Activated T-helper 2 cell treated with anti-CD3 and anti-CD28 coated beads, Interferon-gamma antibody, Interleukin-2, Interleukin-4, amounts not matched to agents 10 μg/mL and 5 μg/mL and 100 μg/mL, durations not matched to agents 14 hours and 24 hours and 36 hours (primary cell): ENCODE data around the gene TRH. TPM values are rescaled to one million over a fixed set of nuclear protein-coding genes. Genes with fewer than 3 reads are reported as not detected.

Experiments used
- DNase-seq: peaks from one replicate; pipeline ENCODE4 v3.0.0; 2021; ENCODE audit warnings: low spot score
- H3K27ac Mint-ChIP-seq: one replicate; pipeline ENCODE4 v1.8.0; 2021; ENCODE audit warnings: mixed read lengths
- H3K27me3 Mint-ChIP-seq: one replicate; pipeline ENCODE4 v1.8.0; 2021; ENCODE audit warnings: low read depth, mixed read lengths
- H3K36me3 Mint-ChIP-seq: one replicate; pipeline ENCODE4 v1.8.0; 2021; ENCODE audit warnings: low read depth, mixed read lengths
- H3K4me1 Mint-ChIP-seq: one replicate; pipeline ENCODE4 v1.8.0; 2021; ENCODE audit warnings: low read depth, mixed read lengths
- H3K4me3 Mint-ChIP-seq: one replicate; pipeline ENCODE4 v1.8.0; 2021; ENCODE audit warnings: low read depth, mild to moderate bottlenecking, moderate library complexity, mixed read lengths
- H3K9me3 Mint-ChIP-seq: one replicate; pipeline ENCODE4 v1.8.0; 2021; ENCODE audit warnings: mixed read lengths
- intact Hi-C: fragments of 100-400 bp; cut with micrococcal nuclease; formaldehyde crosslinking; loops from one replicate; pipeline ENCODE4 v1.15.1; 2023
- total RNA-seq: library from RNA; stranded (reverse); gene quantifications from 2 replicates; pipeline ENCODE4 v1.2.3, GENCODE V29; 2022

TRH gene
- not detected in 2 replicates for total RNA-seq

- Mint-ChIP-seq H3K4me3 (no peak within 1 kb of the TSS), H3K9me3 (no peaks in the 10 kb centered on the region), H3K27ac (no peak within 1 kb of the TSS), H3K36me3 (no peaks in the 10 kb centered on the region), H3K27me3 (peaks cover 57% of the 10 kb centered on the region), H3K4me1 (peaks cover 5% of the 10 kb centered on the region)
- no peak for DNase-seq
- intact Hi-C loops: loop anchor here (5.0 kb wide), 1 partner anchor 1482 kb away; the partner anchor contains the start of gene GATA2
Observed at GRCh38 chr3:129974564-129974832, at the start of gene TRH. TSS of gene TRH (plus strand) at chr3:129974720. CDS start at chr3:129975817, 1,097 bp downstream.

- intact Hi-C loops: no loop called here
- DNase-seq: no peak
- Mint-ChIP-seq H3K36me3 (no peaks in the 10 kb centered on the region), H3K27ac (no peak overlapping the region), H3K9me3 (peaks cover 17% of the 10 kb centered on the region), H3K4me1 (no peaks in the 10 kb centered on the region), H3K27me3 (peaks cover 2% of the 10 kb centered on the region), H3K4me3 (no peak overlapping the region)
Observed at GRCh38 chr3:129927072-129927471, 47.4 kb upstream of the TRH start.

GRCh38 chr3:129929383-129929782, 45.1 kb upstream of the TRH start:
- Mint-ChIP-seq H3K4me3 (no peak overlapping the region), H3K36me3 (no peaks in the 10 kb centered on the region), H3K4me1 (peaks cover under 1% of the 10 kb centered on the region), H3K27ac (no peak overlapping the region), H3K9me3 (peaks cover 17% of the 10 kb centered on the region), H3K27me3 (peaks cover 2% of the 10 kb centered on the region)
- no peak for DNase-seq
- intact Hi-C loops: no loop called here

GRCh38 chr3:129933471-129933870, 41.0 kb upstream of the TRH start:
- no peak for DNase-seq
- Mint-ChIP-seq H3K27ac (no peak overlapping the region), H3K9me3 (peaks cover 11% of the 10 kb centered on the region), H3K4me1 (peaks cover 7% of the 10 kb centered on the region), H3K36me3 (no peaks in the 10 kb centered on the region), H3K27me3 (peaks cover 3% of the 10 kb centered on the region), H3K4me3 (no peak overlapping the region)
- intact Hi-C loops: no loop called here

GRCh38 chr3:129934234-129935123, 40.0 kb upstream of the TRH start:
- intact Hi-C loops: loop anchor here (1.0 to 5.0 kb wide), 4 partner anchors 106 to 444 kb away; no protein-coding TSS in a partner anchor
- Mint-ChIP-seq H3K4me3 (no peak overlapping the region), H3K9me3 (peaks cover 8% of the 10 kb centered on the region), H3K4me1 (peaks cover 7% of the 10 kb centered on the region), H3K36me3 (no peaks in the 10 kb centered on the region), H3K27me3 (peaks cover 3% of the 10 kb centered on the region), H3K27ac (no peak overlapping the region)
- DNase-seq: no peak

- Mint-ChIP-seq H3K27ac (no peak overlapping the region), H3K27me3 (peaks cover 3% of the 10 kb centered on the region), H3K4me3 (peak overlapping the region; percentile 53), H3K9me3 (no peaks in the 10 kb centered on the region), H3K36me3 (no peaks in the 10 kb centered on the region), H3K4me1 (peaks cover 7% of the 10 kb centered on the region)
- no peak for DNase-seq
- intact Hi-C loops: loop anchor here (5.0 kb wide), 1 partner anchor 309 kb away; no protein-coding TSS in a partner anchor
Observed at GRCh38 chr3:129936757-129937156, 37.8 kb upstream of the TRH start.

- Mint-ChIP-seq H3K27me3 (peaks cover 6% of the 10 kb centered on the region), H3K4me3 (no peak overlapping the region), H3K36me3 (no peaks in the 10 kb centered on the region), H3K9me3 (no peaks in the 10 kb centered on the region), H3K4me1 (peaks cover 7% of the 10 kb centered on the region), H3K27ac (no peak overlapping the region)
- intact Hi-C loops: loop anchor here (5.0 kb wide), 1 partner anchor 310 kb away; no protein-coding TSS in a partner anchor
- DNase-seq: no peak
Observed at GRCh38 chr3:129937717-129938116, 36.8 kb upstream of the TRH start.

GRCh38 chr3:129938140-129938930, 36.2 kb upstream of the TRH start:
- intact Hi-C loops: loop anchor here (5.0 kb wide), 1 partner anchor 311 kb away; no protein-coding TSS in a partner anchor
- H3K4me1 Mint-ChIP-seq: peaks cover 7% of the 10 kb centered on the region

GRCh38 chr3:129940086-129940485, 34.4 kb upstream of the TRH start:
- no peak for DNase-seq
- Mint-ChIP-seq H3K9me3 (no peaks in the 10 kb centered on the region), H3K27me3 (peaks cover 9% of the 10 kb centered on the region), H3K36me3 (no peaks in the 10 kb centered on the region), H3K4me1 (peaks cover 5% of the 10 kb centered on the region), H3K4me3 (no peak overlapping the region), H3K27ac (no peak overlapping the region)
- intact Hi-C loops: loop anchor here (10.0 kb wide), 2 partner anchors 65 to 155 kb away; no protein-coding TSS in a partner anchor

More at GRCh38 chr3:129938140-129938930, 36.2 kb upstream of the TRH start:
- H3K27me3 Mint-ChIP-seq: peaks cover 6% of the 10 kb centered on the region
- H3K9me3 Mint-ChIP-seq: no peaks in the 10 kb centered on the region
- H3K36me3 Mint-ChIP-seq: no peaks in the 10 kb centered on the region
- H3K4me3 Mint-ChIP-seq: no peak overlapping the region
- H3K27ac Mint-ChIP-seq: no peak overlapping the region
- DNase-seq: no peak

- H3K27me3 Mint-ChIP-seq: peaks cover 9% of the 10 kb centered on the region
- intact Hi-C loops: loop anchor here (10.0 kb wide), 2 partner anchors 63 to 153 kb away; no protein-coding TSS in a partner anchor
- H3K27ac Mint-ChIP-seq: no peak overlapping the region
- no peaks in the 10 kb centered on the region for H3K36me3 Mint-ChIP-seq
- no peaks in the 10 kb centered on the region for H3K9me3 Mint-ChIP-seq
- H3K4me1 Mint-ChIP-seq: no peaks in the 10 kb centered on the region
- DNase-seq: no peak
- no peak overlapping the region for H3K4me3 Mint-ChIP-seq
Observed at GRCh38 chr3:129942296-129942695, 32.2 kb upstream of the TRH start.

GRCh38 chr3:129943020-129943419, 31.5 kb upstream of the TRH start:
- no peaks in the 10 kb centered on the region for H3K9me3 Mint-ChIP-seq
- H3K36me3 Mint-ChIP-seq: no peaks in the 10 kb centered on the region
- intact Hi-C loops: loop anchor here (10.0 kb wide), 2 partner anchors 62 to 152 kb away; no protein-coding TSS in a partner anchor
- H3K27me3 Mint-ChIP-seq: peaks cover 9% of the 10 kb centered on the region
- H3K27ac Mint-ChIP-seq: no peak overlapping the region
- no peaks in the 10 kb centered on the region for H3K4me1 Mint-ChIP-seq
- H3K4me3 Mint-ChIP-seq: no peak overlapping the region
- no peak for DNase-seq

- H3K4me3 Mint-ChIP-seq: no peak overlapping the region
- no peaks in the 10 kb centered on the region for H3K4me1 Mint-ChIP-seq
- no peaks in the 10 kb centered on the region for H3K36me3 Mint-ChIP-seq
- no peak overlapping the region for H3K27ac Mint-ChIP-seq
- no peaks in the 10 kb centered on the region for H3K9me3 Mint-ChIP-seq
- intact Hi-C loops: loop anchor here (10.0 kb wide), 2 partner anchors 60 to 150 kb away; no protein-coding TSS in a partner anchor
- H3K27me3 Mint-ChIP-seq: peaks cover 9% of the 10 kb centered on the region
- DNase-seq: no peak
Observed at GRCh38 chr3:129944709-129945108, 29.8 kb upstream of the TRH start.
